HG02759 (cell line): ENCODE data around the gene RSRP1.
A peak's percentile ranks its signal among the peaks of the same experiment; 100 is the strongest.
"Not testable (repeated sequence)": the region's sequence is repeated elsewhere in the genome, so short reads cannot be mapped to it uniquely, and the experiment has no call there.

Experiments used
- ATAC-seq: cut with Tn5 transposase; IDR thresholded peaks from one replicate; pipeline ENCODE4 v1.9.1; 2021; ENCODE audit warnings: mild to moderate bottlenecking, moderate library complexity; ENCODE audit not compliant: unreplicated experiment

Gene RSRP1

GRCh38 chr1:25257196-25257595 lies 9.9 kb upstream of the RSRP1 start:
- no peak for ATAC-seq

- ATAC-seq = no peak
These were observed 9.3 kb upstream of the RSRP1 start for GRCh38 chr1:25256578-25256965.

GRCh38 chr1:25255706-25256577 lies 8.7 kb upstream of the RSRP1 start:
- ATAC-seq = no peak

- no peak for ATAC-seq
These were observed 6.7 kb upstream of the RSRP1 start for GRCh38 chr1:25253911-25254310.

GRCh38 chr1:25247829-25248754 lies 838 bp upstream of the RSRP1 start:
- ATAC-seq = peak; percentile 42

- ATAC-seq = peak; percentile 6
These were observed 642 bp downstream of the RSRP1 start for GRCh38 chr1:25246600-25247023.

- no peak for ATAC-seq
These were observed 1.2 kb downstream of the RSRP1 start for GRCh38 chr1:25245809-25246599.

GRCh38 chr1:25245393-25245792 lies 1.9 kb downstream of the RSRP1 start:
- ATAC-seq = no peak

- ATAC-seq = no peak
These were observed 3.3 kb downstream of the RSRP1 start for GRCh38 chr1:25243907-25244306.

- ATAC-seq = peak; percentile 79
These were observed 7.3 kb downstream of the RSRP1 start for GRCh38 chr1:25239681-25240541.

- no peak for ATAC-seq
These were observed 9.2 kb downstream of the RSRP1 start for GRCh38 chr1:25238046-25238445.

- not testable (repeated sequence) for ATAC-seq
These were observed 11.0 kb downstream of the RSRP1 start for GRCh38 chr1:25236261-25236660.

GRCh38 chr1:25235411-25235810 lies 11.8 kb downstream of the RSRP1 start:
- not testable (repeated sequence) for ATAC-seq

- ATAC-seq = peak; percentile 58
These were observed 14.1 kb downstream of the RSRP1 start for GRCh38 chr1:25232866-25233784.

GRCh38 chr1:25232027-25232865 lies 15.0 kb downstream of the RSRP1 start, which contains the start of gene SYF2:
SYF2 (minus strand) TSS chr1:25232502; CDS start chr1:25232467, 35 bp downstream.
- ATAC-seq = peak; percentile 73

GRCh38 chr1:25223471-25223870 lies 23.8 kb downstream of the RSRP1 start:
- no peak for ATAC-seq

GRCh38 chr1:25222606-25223005 lies 24.6 kb downstream of the RSRP1 start:
- ATAC-seq = no peak

GRCh38 chr1:25220666-25221065 lies 26.6 kb downstream of the RSRP1 start:
- no peak for ATAC-seq
